B cell (primary cell): Measurements from ENCODE around the gene TNPO3.

Experiments
- EZH2 ChIP-seq: IDR thresholded peaks from 2 replicates; pipeline ENCODE4 v1.6.1; 2012; ENCODE audit warnings: borderline replicate concordance, low read depth, mild to moderate bottlenecking, moderate library complexity, low read length; ENCODE audit not compliant: insufficient read depth, poor library complexity, severe bottlenecking
- TF ChIP-seq, protein P1 (sequence below): fragments of 200-600 bp; IDR thresholded peaks from one replicate; pipeline ENCODE4 v1.8.0; 2022; ENCODE audit warnings: antibody characterized with exemption, mild to moderate bottlenecking

DNA sequence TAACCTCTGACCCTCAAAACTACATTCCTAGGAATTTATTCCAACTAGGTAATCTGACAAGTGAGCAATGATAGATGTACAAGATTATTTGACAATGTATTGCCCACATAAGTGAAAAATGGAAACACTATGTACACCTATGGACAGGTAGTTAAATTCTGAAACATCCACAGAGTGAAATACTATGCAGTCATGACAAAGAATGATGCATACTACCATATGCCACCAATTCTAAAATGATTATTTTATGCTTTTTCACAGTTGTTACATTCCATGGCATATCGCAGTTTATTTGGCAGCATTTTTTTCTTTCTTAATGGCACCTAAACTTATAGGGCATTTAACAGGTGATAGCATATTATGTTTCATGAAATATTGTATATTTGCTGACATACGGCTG, 20.1 kb upstream of the TNPO3 start:
- TF ChIP-seq, protein P1, sequence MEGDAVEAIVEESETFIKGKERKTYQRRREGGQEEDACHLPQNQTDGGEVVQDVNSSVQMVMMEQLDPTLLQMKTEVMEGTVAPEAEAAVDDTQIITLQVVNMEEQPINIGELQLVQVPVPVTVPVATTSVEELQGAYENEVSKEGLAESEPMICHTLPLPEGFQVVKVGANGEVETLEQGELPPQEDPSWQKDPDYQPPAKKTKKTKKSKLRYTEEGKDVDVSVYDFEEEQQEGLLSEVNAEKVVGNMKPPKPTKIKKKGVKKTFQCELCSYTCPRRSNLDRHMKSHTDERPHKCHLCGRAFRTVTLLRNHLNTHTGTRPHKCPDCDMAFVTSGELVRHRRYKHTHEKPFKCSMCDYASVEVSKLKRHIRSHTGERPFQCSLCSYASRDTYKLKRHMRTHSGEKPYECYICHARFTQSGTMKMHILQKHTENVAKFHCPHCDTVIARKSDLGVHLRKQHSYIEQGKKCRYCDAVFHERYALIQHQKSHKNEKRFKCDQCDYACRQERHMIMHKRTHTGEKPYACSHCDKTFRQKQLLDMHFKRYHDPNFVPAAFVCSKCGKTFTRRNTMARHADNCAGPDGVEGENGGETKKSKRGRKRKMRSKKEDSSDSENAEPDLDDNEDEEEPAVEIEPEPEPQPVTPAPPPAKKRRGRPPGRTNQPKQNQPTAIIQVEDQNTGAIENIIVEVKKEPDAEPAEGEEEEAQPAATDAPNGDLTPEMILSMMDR, result no peak
- TF ChIP-seq EZH2, result no peak
